ENCODE data around the gene RNASEH2B.

DNA sequence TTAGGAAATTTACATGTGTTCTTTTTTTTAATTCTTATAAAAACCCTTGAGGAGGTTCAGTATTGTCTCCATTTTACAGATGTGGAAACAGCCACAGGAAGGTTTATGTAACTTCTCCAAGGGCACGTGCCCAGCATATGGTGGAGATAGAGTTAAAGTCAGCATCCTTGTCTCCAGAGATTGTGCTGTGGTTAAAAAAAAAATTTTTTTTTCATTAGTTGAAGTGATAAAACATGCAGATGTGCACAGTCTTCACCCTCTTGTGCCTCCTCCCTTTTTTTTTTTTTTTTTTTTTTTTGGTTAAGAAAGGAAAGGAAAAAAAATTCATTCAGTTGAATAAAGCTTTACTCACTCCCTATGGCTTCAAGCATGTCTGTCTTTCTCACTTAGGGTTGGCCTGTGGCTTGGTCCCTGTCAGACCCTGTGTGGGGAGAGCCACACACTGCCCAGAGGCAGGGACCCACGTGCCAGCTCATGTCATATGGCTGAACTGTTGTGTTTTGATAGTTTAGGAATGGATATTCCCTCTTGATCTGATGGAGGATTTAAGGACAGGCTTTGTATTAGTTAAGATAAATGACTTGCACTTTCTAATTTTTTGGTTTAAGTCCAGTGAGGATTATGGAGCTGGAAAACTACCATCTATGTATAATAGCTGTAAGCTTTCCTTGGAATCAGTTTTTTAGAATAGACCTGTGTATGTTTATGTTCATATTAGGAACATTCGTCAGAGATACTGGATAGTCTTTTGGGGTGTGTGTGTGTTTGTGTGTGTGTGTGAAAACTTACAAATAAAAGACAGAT lies 19.3 kb downstream of the RNASEH2B start:
- TF ChIP-seq, protein P1, sequence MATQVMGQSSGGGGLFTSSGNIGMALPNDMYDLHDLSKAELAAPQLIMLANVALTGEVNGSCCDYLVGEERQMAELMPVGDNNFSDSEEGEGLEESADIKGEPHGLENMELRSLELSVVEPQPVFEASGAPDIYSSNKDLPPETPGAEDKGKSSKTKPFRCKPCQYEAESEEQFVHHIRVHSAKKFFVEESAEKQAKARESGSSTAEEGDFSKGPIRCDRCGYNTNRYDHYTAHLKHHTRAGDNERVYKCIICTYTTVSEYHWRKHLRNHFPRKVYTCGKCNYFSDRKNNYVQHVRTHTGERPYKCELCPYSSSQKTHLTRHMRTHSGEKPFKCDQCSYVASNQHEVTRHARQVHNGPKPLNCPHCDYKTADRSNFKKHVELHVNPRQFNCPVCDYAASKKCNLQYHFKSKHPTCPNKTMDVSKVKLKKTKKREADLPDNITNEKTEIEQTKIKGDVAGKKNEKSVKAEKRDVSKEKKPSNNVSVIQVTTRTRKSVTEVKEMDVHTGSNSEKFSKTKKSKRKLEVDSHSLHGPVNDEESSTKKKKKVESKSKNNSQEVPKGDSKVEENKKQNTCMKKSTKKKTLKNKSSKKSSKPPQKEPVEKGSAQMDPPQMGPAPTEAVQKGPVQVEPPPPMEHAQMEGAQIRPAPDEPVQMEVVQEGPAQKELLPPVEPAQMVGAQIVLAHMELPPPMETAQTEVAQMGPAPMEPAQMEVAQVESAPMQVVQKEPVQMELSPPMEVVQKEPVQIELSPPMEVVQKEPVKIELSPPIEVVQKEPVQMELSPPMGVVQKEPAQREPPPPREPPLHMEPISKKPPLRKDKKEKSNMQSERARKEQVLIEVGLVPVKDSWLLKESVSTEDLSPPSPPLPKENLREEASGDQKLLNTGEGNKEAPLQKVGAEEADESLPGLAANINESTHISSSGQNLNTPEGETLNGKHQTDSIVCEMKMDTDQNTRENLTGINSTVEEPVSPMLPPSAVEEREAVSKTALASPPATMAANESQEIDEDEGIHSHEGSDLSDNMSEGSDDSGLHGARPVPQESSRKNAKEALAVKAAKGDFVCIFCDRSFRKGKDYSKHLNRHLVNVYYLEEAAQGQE (IDR thresholded peaks at IDR 0.05; ENCODE audit: borderline replicate concordance) = no peak
- TF ChIP-seq, protein P1 (CRISPR knock-in tag; IDR thresholded peaks at IDR 0.05; ENCODE audit: low read depth) = no peak
- TF ChIP-seq TGIF2 (CRISPR knock-in tag; IDR thresholded peaks at IDR 0.05) (no peak), MTF1 (CRISPR knock-in tag; IDR thresholded peaks at IDR 0.05; ENCODE audit: borderline replicate concordance) (no peak)

Measured in K562 (cell line).